ENCODE data around the gene NRIP2. TPM values are rescaled to one million over a fixed set of nuclear protein-coding genes. Genes with fewer than 3 reads are reported as not detected.
A peak's percentile ranks its signal among the peaks of the same experiment; 100 is the strongest.
"Not testable (repeated sequence)": the region's sequence is repeated elsewhere in the genome, so short reads cannot be mapped to it uniquely, and the experiment has no call there.

Gene NRIP2
- polyA plus RNA-seq (ENCODE audit: insufficient read length), result 6.2 TPM

DNA sequence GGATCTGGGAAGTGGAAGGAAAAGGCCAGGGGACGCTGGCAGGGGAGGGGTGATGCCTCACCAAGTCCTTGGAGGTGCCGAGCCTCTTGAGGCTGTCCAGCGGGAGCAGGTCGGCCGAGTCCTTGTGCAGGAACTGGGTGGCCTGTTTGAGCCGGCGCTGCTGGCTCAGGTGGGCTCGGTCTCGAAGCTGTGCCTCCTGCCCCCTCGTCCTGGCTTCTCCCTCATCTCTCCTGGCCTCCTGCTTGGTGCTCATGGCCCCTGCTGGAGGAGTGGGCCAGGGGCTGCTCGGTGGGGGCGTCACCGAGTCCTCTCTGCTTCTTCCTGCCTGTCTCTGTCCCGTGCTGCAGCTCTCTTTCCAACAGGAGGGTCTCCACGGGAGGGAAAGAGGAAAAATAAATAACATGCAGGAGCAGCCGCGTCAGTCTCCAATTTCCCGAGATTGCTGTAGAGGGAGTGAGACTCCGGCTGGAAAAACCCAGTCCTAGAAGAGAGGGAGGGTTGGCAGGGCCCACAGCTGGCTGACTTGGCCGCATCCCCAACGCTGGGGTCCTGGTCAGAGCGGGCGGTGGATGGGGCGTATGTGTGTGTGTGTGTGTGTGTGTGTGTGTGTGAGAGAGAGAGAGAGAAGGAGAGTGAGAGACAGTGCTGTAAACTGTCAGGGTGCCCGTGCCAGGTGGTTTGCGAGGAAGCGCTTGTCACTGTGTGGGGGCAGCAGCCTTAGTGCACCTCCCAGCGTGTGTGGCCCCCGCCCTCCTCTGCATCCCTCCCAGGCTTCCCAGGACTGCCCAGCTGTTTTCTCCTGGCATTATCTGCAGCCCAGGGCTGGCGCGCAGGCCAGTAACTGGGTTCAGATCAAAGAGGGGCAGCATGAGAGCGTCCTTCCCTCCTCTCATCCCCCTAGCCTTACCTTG lies at the start of gene NRIP2:
Gene NRIP2, minus strand, starts transcription at position 455 of the 911 bp plus-strand sequence. Its CDS starts 52 bp downstream, at position 403.
- no peak for DNase-seq (ENCODE audit: low read depth)

DNA sequence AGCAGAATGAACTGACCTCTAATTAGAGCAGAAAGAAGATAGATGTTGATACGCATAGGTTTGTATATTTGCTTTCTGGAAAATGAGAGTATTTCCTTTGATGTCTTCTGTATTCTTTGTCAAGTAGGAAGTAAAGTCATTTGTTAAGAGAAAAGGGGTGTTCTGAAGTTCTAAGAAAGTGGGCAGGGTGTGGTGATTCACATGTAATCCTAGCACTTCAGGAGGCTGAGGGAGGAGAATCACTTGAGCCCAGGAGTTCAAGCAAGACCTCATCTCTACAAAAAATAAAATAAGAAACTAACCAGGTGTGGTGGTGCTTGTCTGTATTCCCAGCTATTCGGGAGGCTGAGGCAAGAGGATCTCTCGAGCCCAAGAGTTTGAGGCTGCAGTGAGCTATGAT lies 45.0 kb upstream of the NRIP2 start:
- DNase-seq (ENCODE audit: low read depth), result no peak

GRCh38 chr12:2877953-2878732 lies 43.3 kb upstream of the NRIP2 start:
- no peak for DNase-seq (ENCODE audit: low read depth)

DNA sequence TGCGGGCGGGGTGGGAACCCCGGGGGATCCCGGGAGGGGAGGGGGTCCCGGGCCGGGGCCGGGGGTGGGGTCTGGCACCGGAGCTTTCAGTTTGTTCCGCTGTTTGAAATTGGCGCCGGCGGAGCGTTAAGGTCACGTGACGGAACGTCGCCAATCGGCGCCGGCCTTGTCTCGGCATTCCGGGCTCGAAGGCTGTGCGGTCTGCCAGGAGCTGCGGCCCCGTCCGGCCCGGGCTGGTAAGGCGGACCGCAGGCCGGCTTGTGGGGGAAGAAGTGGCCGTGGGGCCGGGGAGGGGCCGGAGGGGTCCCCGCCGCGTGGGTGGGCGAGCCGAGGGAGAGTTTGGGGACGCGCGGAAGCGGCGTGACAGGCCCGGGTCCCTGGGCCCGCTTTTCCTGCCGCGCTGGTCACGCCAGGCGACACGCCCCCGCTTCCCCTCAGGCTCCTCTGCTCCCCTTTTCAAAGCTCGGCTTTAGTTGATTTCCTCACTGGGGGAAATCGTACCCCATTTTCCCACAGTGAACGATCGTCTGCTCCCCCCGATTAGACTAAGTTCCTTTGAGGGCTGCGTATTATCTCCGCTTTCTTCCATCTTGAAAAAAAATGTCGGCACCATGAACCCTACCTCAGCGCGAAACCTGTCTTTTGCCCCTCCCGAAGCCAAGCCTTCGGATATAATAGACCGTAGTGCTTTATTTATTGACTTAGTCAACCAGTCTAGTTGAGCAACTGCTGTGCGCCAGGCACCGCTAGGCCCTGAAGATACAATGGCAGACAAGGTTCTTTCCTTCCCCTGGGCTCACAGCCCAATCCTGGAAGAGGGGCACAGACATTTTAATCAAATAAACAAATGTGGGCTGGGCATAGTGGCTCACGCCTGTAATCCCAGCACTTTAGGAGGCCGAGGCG lies 42.5 kb upstream of the NRIP2 start, which contains the start of the genes FOXM1 and RHNO1:
Gene FOXM1, minus strand, starts transcription at position 128 of the 906 bp plus-strand sequence. CDS start 2,696 bp downstream, outside the sequence.
Gene RHNO1, plus strand, starts transcription at position 177 of the 906 bp plus-strand sequence. CDS start 8,144 bp downstream, outside the sequence.
- peak; percentile 84 for DNase-seq (ENCODE audit: low read depth)

DNA sequence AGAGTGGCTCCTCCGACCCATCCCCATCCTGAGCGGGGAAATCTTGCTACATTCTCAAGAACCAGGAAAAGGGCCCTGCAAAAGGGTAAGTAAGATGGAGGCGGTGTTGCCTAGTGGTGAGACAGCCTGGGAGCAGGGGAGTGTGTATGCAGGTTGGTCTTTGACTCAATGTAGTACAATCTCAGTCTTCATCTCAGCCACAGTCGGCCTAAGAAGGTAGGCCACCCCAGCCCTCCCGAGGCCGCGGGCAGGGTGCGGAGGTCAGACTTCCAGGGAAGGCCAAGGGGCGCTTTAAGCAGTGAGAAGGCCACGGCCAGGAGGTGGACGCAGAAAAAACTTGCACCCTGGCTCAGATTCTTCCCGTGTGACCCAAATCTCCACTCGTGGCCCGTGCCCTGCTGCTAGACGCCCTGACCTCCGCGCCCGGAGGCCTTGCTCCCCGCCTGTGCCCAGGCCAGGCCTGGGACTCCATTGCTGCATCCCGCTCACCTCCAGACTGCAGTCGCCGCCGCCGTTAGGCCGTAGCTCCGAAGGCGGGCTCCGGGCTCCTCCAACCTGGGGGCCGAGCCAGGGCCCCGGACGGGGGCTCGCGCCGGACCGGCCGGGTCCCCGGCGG lies 41.7 kb upstream of the NRIP2 start:
- no peak for DNase-seq (ENCODE audit: low read depth)

GRCh38 chr12:2868986-2869632 lies 34.3 kb upstream of the NRIP2 start:
- not testable (repeated sequence) for DNase-seq (ENCODE audit: low read depth)

DNA sequence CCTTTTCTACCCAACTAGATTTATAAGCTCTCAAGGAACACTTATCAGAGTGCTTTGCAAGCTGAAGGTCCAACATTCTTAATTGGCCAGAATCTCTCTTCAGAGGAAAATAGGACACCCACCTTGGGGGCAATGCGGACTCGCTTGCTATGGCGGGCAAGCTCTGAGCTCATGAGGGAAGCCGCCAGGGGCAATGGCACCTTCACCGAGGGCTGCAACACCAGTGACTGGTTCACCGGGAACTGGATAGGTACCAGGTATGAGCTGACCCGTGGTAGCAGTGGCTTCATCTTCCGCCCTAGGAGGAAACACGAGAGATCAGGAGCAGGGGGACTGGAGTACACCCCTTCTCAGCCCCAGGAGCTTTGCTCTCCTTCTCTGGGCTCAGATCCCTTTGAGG lies 29.4 kb upstream of the NRIP2 start:
- no peak for DNase-seq (ENCODE audit: low read depth)

GRCh38 chr12:2863402-2863801 lies 28.6 kb upstream of the NRIP2 start:
- not testable (repeated sequence) for DNase-seq (ENCODE audit: low read depth)

DNA sequence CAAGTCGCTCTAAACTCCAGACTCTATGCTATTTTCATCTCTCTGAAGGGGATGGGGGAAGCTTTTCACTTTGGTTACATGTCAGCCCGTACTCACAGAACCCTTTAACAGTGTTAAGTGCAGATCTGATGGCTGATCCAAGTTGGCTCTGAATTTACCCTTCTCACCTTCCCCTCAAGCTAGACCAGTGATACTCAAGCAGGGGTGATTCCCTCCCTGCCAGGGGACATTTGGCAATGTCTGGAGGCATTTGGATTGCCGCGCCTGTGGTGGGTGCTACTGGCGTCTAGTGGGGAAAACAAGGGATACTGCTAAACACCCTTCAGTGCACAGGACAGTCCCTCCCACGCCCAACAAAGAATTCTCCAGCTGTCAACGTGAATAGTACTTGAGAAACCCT lies 28.0 kb upstream of the NRIP2 start:
- no peak for DNase-seq (ENCODE audit: low read depth)

- DNase-seq (ENCODE audit: low read depth), result no peak
These were observed 25.3 kb upstream of the NRIP2 start for GRCh38 chr12:2860170-2860569.

DNA sequence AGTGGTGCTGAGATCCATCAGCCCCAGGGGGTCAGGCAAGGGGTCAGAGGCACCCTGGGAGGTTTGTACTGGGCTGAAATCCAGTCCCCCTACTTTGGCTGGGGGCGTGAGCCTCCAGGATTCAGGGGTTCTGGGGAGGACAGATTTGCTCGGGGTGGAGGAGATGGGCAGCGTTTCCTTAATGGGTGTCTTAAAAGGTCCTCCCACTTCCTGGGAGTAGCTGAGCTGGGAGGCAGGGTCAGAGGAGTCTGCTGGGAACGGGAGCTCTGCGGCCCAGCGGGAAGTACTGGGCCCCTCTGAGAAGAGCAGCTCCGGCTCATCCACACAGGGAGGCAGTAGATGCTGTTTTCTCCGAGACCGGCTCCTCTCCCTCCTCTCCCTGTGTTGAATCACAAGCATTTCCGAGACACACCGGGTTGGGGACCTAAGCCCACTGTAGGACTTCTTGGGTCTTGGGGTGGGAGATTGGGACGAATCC lies 24.1 kb upstream of the NRIP2 start:
- DNase-seq (ENCODE audit: low read depth), result no peak

- no peak for DNase-seq (ENCODE audit: low read depth)
These were observed 23.5 kb upstream of the NRIP2 start for GRCh38 chr12:2858334-2858733.

DNA sequence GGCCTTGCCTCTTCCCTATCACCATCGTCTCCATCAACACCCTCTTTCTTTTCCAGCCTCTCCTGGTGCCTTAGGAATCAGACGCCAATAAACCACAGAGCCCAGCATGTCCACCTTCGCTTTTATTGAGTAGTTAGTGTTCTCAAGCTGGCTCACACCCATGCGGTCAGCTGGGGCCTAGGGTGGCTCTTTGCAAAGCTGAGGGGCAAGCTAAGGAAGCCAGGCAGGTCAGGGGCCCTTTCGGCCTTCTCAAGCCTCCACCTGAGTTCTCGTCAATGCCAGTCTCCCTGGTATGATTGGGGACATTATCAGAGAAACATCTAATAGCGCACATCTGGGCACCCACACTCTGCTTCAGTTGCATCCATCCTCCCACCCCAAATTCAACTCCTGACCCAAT lies 22.7 kb upstream of the NRIP2 start:
- no peak for DNase-seq (ENCODE audit: low read depth)

DNA sequence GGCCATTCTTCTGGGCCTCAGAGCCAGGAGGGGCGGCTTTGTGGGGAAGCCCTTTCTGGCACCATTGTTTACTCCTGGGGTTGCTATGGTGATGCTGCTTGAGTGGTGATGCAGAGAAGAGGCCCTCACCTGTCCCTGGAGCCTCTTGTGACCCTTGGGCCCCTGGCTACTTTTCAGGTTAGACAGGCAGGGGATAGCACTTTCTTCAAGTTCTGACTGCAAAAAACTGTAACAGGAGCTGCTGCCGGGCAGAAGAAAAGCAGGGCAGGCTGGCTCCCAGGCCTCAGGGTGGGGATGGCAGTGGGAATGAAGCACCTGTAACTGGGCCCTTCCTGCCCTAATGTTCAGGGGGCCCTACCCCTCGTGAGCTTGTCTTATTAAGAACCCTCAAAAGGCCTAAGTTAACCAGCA lies 22.2 kb upstream of the NRIP2 start, which contains the start of gene TEX52:
Gene TEX52, minus strand, starts transcription at position 19 of the 411 bp plus-strand sequence. Its CDS starts 13 bp downstream, at position 6.
- DNase-seq (ENCODE audit: low read depth), result no peak

DNA sequence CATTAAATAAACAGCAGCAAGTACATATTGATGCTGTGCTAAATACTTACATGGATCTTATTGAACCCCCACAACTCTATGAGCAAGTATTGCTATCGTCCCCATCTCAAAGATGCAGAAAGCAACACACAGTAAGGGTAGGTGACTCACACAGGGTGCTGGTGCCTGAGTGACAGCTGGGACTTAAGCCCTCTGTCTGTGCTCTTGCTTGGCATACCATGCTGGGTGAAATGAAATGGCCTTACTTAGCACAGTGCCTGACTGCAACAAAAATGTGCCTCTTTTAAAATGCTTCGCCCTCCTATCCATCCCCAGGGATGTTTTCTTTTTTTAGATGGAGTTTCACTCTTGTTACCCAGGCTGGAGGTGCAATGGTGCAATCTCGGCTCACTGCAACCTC lies 21.2 kb upstream of the NRIP2 start:
- DNase-seq (ENCODE audit: low read depth), result no peak

- DNase-seq (ENCODE audit: low read depth), result no peak
These were observed 20.7 kb upstream of the NRIP2 start for GRCh38 chr12:2855546-2855945.

- no peak for DNase-seq (ENCODE audit: low read depth)
These were observed 20.0 kb upstream of the NRIP2 start for GRCh38 chr12:2854669-2855453.

- peak; percentile 36 for DNase-seq (ENCODE audit: low read depth)
These were observed 18.8 kb upstream of the NRIP2 start for GRCh38 chr12:2853626-2854025.

DNA sequence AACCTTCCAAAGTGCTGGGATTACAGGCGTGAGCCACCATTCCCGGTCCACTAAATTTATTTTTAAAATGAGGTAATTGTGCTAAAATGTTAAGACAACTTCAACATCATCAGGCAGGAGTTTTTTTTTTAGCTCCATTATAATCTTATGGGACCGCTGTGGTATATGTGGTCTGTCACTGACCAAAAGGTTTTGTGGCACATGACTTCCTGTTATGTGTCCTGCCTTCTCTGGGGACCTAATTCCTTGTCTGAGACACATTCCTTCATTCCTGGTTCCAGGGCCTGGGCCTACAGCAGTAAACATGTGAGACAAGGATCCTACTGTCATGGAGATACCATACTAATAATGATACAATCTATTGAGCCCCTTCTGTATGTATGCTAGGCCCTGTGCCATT lies 17.1 kb upstream of the NRIP2 start:
- no peak for DNase-seq (ENCODE audit: low read depth)
